GM18498 (cell line): ENCODE measurements around the gene NAB2.

ENCODE experiments used
- ATAC-seq: cut with Tn5 transposase; IDR thresholded peaks from one replicate; pipeline ENCODE4 v1.9.1; 2021; ENCODE audit warnings: mild to moderate bottlenecking, moderate library complexity; ENCODE audit not compliant: unreplicated experiment

Gene NAB2

GRCh38 chr12:57092876-57093414, 4.0 kb downstream of the NAB2 start:
- no peak for ATAC-seq

GRCh38 chr12:57093415-57094207, 4.7 kb downstream of the NAB2 start:
- no peak for ATAC-seq

- no peak for ATAC-seq
These were observed 5.6 kb downstream of the NAB2 start for GRCh38 chr12:57094208-57095160.

DNA sequence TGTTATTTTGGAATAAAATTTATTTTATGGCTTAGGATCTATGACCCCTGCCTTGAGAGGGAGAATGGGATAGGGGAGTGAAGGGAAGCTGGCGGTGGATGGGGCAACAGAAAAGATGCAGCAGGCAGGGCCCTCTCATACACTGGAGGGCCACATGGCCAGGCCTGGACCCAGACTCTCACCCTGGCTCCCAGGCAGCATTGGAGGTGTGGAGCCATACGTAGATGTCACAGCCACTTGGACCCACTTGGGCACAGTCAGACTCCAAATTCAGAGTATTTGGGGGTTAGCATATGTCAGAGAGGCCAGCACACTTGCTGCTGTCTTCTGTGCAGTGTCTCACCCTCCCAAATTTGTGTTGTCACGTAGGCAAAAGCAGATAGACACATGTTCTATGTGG, 6.5 kb downstream of the NAB2 start:
- no peak for ATAC-seq

DNA sequence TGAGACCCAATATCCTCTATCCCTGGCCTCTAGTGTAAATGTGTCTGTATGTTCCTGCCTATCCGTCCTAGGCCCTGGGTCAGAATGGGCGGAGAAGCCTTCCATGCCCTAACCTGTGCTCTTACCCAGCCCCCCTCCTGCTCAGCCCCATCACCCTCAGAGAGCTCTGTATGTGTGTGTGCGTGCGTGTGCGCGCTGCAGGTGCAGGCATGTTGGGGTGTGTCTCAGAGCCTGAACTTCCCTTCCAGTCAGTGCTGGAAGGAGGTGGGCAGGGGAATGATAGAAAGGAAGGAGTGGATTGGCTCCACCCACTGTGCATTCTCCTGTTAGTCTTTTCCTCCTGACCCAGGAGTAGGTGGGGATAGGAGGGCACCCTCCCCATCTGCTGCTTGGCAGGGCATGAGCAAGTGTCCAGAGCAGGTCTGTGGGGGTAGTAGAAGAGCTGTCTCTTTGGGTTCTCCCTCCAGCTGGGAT, 7.2 kb downstream of the NAB2 start:
- no peak for ATAC-seq

GRCh38 chr12:57096748-57097553, 8.0 kb downstream of the NAB2 start:
- ATAC-seq = no peak

- no peak for ATAC-seq
These were observed 8.6 kb downstream of the NAB2 start for GRCh38 chr12:57097554-57097835.

DNA sequence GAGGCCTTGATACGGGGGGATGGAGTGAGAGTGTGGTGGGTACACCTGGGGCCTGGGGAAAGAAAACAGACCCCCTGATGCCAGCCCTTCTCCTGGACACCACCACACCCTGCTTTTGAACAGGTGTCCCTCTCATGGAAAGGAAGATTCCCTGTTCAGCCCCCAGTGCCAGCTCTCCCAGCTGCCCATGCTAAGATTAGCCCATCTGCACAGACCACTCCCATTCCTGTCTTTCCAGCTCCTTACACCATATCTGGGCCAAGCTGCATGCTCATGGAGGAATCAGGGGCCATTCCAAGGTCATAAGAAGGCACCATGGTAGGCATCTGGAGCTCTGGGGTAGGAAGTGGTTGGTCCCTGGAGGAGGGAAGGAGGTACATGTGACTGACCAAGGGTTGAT, 9.6 kb downstream of the NAB2 start:
- ATAC-seq = no peak

DNA sequence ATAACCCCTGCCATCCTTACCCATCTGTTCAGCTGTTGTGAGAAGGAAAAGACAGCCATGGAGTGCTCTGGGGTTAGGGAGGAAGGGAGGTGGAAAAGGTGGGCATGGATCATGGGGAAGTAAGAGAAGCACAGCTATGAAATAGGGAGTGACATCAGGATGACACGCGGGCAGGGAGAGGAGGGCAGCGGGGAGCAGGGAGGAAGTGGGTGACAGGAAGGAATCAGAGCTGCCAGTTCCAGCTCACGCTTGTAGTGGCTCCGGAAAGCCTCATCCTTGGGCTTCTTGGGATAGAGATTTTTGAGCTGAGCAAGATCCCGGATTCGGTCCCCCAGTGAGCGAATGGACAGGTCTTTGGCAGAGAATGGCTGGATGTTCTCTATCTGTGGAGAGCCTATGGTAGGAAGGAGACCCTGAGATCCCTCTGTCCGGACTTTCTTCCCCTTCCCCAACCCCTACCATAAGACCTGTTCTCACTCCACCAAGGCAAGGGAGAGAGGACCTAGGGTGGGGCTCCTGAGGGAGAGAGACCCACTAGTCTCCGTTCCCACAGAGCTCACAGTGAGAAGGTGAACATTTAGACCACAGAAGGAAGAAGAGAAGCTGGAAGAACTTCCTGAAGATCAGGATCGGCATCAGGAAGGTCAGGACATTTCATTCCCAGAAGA, 10.3 kb downstream of the NAB2 start:
- ATAC-seq = no peak

DNA sequence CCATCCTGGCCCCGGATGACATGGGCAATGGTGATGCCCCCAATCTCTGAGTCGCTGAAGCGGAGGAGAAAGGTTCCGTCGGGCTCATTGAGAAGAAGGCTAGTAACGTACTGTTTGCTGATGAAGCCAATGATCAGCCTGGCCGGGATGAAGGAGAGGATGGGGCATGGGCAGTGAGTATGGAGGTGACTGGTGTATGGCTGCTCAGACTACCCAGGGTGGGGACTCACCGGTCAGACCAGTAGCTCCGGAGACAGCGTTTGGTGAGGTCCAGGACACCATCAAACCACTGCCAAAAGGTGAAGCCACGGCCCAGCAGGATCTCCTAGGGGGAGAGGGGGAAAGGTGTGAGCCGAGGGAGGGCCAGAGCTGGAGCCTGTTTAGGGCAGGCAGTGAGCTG, 10.9 kb downstream of the NAB2 start:
- no peak for ATAC-seq

GRCh38 chr12:57101892-57102695, 13.2 kb downstream of the NAB2 start:
- no peak for ATAC-seq

GRCh38 chr12:57103856-57104255, 14.9 kb downstream of the NAB2 start:
- ATAC-seq = no peak

DNA sequence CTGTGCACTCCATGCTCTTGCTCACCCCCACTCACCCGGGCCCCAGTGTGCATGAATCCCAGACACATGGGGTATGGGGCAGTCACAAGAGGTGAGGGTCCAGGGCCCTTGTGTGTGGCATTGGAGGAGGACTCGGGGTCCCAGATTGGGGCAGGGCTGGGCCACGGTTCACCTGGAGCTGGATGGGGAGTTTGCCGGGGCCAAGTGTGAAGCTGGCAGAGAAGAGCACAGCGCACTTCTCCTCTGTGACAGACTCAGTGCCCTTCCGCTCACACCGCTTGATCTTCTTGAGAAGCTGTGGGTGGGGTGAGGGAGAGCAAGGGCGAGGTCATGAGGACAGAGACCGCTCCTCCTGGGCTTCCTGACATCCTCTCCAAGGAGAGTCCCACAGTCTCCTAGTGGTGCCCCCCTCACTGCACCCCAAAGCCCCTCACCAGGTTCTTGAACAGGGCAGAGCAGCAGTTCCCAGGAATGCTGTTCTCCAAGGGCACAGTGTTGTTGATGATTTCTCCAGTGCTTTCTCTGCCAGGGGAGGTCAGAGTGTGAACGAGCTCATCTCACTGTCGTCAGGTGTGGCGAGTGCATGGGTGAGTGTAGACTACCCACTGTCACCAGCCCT, 15.5 kb downstream of the NAB2 start:
- no peak for ATAC-seq

DNA sequence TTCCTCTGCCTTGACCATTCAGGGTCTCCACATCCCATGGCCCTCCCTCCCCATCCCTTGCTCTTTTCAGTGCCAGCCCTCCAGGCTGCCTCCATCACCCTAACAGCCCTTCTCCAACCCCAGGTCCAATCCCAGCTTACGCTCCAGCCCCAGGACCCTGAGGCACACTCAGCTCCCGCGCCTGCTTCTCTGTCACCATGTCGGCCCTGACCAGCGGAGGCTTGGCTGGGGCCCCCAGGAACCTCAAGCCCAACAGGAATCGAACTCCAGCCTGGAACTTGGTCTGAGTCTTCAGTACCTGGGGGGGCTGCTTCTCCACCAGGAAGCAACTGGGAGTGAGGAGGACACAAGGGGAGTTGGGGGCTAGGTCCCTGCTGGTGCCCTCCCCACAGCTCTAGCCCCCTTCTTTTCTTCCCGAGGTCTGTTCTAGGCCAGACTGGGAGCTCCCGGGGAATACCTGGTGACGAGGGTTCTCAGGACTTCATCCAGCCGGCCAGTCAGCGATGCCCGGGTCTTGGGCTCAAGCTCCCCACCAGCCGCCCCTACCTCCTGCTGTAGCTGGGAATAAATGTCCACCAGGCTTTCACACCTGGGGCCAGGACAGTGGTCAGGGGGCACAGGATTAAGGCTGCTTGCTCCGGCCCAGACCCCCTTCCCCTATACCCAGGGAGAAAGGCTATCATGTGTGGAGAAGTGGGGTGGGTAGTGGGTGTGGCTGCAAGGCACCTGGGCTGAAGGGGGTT, 16.3 kb downstream of the NAB2 start:
- ATAC-seq = no peak

GRCh38 chr12:57106021-57106708, 17.3 kb downstream of the NAB2 start:
- no peak for ATAC-seq

DNA sequence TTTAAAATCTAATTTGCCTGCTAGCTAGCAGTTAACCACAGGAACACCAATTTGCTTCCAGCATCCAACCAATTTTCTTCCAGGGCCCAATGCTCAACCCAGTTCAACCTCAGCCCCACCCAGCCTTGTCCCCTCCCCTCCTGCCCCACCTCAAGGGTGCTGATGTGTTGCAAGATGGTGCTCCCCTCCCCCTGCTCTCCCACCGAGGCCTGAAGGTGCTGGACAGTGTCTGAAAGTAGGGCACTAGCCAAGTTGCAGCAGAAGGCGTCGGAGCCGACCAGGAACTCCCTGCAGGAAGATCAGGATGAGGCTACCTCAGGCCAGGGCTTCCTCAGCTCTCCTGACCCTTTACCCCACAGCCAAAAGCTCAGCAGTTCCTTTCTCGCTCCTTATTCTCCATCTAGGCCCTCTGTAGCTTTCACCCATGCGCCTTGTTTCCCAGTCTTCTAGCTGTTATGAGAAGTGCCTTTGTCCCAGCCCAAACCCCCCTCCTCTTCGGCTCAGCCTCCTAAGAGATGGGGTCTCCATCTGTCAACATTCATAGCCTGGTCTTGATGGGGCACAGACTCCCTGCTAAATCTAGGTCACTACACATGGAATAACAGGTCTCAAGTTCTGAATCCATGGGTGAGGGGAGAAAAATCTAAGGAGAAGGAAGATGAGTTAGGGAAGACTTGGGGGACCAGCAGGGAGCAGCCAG, 18.7 kb downstream of the NAB2 start:
- no peak for ATAC-seq
